Prostate gland (tissue), 2 donors: ENCODE measurements around the gene NOX5. TPM values are rescaled to one million over a fixed set of nuclear protein-coding genes. Genes with fewer than 3 reads are reported as not detected.

ENCODE experiments used
- DNase-seq: peaks from one replicate; pipeline ENCODE4 v3.0.0-alpha.2; 2019; ENCODE audit warnings: low spot score
- H3K27ac ChIP-seq, 2 donors: fragments of 200-600 bp; sonication (generic); 2 replicates each; pipeline ENCODE4 v1.5.1; 2017 to 2019
- H3K27me3 ChIP-seq: fragments of 200-600 bp; sonication (generic); replicated peaks from 2 replicates; pipeline ENCODE4 v1.5.1; 2019; ENCODE audit not compliant: insufficient read depth
- H3K36me3 ChIP-seq, 2 donors: fragments of 200-600 bp; sonication (generic); 1 replicate in 1 of 2; 2 replicates in 1 of 2; pipeline versions ENCODE4 v1.5.1 to v1.8.1; 2017 to 2019
- H3K4me1 ChIP-seq: fragments of 200-600 bp; sonication (generic); replicated peaks from 2 replicates; pipeline ENCODE4 v1.5.1; 2019
- H3K4me3 ChIP-seq, 2 donors: fragments of 200-600 bp; sonication (generic); 2 replicates each; pipeline ENCODE4 v1.5.1; 2017 to 2019
- H3K9me3 ChIP-seq: fragments of 200-600 bp; sonication (generic); 2 replicates; pipeline ENCODE4 v1.5.1; 2017
- CTCF ChIP-seq, 4 experiments: fragments of 200-600 bp in 2 of 4; fragments of 450-650 bp in 2 of 4; sonication (generic) in 2 of 4; IDR thresholded peaks; 1 replicate in 3 of 4; 2 replicates in 1 of 4; pipeline ENCODE4 v1.5.1; 2016 to 2019; ENCODE audit warnings: antibody characterized with exemption in 4 of 4, mild to moderate bottlenecking in 2 of 4, moderate library complexity in 2 of 4
- POLR2A ChIP-seq: fragments of 450-650 bp; IDR thresholded peaks from one replicate; pipeline ENCODE4 v1.6.1; 2016; ENCODE audit warnings: antibody characterized with exemption, mild to moderate bottlenecking
- POLR2AphosphoS5 ChIP-seq: sonication (generic); formaldehyde crosslinking; IDR thresholded peaks from one replicate; pipeline ENCODE4 v1.6.1; 2017; ENCODE audit warnings: antibody characterized with exemption
- WGBS: methylation state at CpG from one replicate; pipeline ENCODE4 v1.1.5; 2018; 5-methylcytosine and 5-hydroxymethylcytosine counted together
- intact Hi-C: fragments of 100-400 bp; cut with DNase I; formaldehyde crosslinking; loops from one replicate; pipeline ENCODE4 v1.14.2; 2022
- total RNA-seq, 2 donors: library from RNA; depleted of rRNA; stranded (reverse); fragments of >200 nt; gene quantifications; one replicate each; pipeline ENCODE4 v1.1.0, GENCODE V29; 2016

NOX5 gene
- total RNA-seq, 2 donors from 2014 or later, result 0.05 to 5.8 TPM

GRCh38 chr15:69081310-69082004, 67.0 kb downstream of the NOX5 start:
- no peak for TF ChIP-seq POLR2AphosphoS5
- no peak for TF ChIP-seq POLR2A
- no peak for TF ChIP-seq CTCF (IDR thresholded peaks at IDR 0.05)
- Histone ChIP-seq H3K36me3 (no peaks in the 10 kb centered on the region), H3K4me3 (no peak overlapping the region), H3K9me3 (no peaks in the 10 kb centered on the region), H3K27me3 (no peaks in the 10 kb centered on the region), H3K27ac (no peak overlapping the region), H3K4me1 (no peaks in the 10 kb centered on the region)
- intact Hi-C loops, result loop anchor here (5.0 kb wide), 1 partner anchor 46 kb away; no protein-coding TSS in a partner anchor
- WGBS, result 28% methylated on average over 10 of the region's 10 CpGs
- no peak for DNase-seq

- Histone ChIP-seq H3K9me3 (no peaks in the 10 kb centered on the region), H3K4me3 (no peak overlapping the region), H3K27ac (no peak overlapping the region), H3K27me3 (no peaks in the 10 kb centered on the region), H3K4me1 (no peaks in the 10 kb centered on the region), H3K36me3 (no peaks in the 10 kb centered on the region)
- DNase-seq, result no peak
- no peak for TF ChIP-seq POLR2AphosphoS5
- no peak for TF ChIP-seq POLR2A
- no peak for TF ChIP-seq CTCF (IDR thresholded peaks at IDR 0.05)
- WGBS, result 63% methylated on average over 3 of the region's 3 CpGs
- intact Hi-C loops, result loop anchor here (5.0 kb wide), 1 partner anchor 45 kb away; no protein-coding TSS in a partner anchor
Observed at GRCh38 chr15:69082021-69082502, 67.6 kb downstream of the NOX5 start.

GRCh38 chr15:69082554-69082953, 68.1 kb downstream of the NOX5 start:
- intact Hi-C loops, result loop anchor here (5.0 kb wide), 1 partner anchor 45 kb away; no protein-coding TSS in a partner anchor
- WGBS, result 51% methylated on average over 3 of the region's 3 CpGs
- DNase-seq, result no peak
- Histone ChIP-seq H3K9me3 (no peaks in the 10 kb centered on the region), H3K4me3 (no peak overlapping the region), H3K27me3 (no peaks in the 10 kb centered on the region), H3K4me1 (no peaks in the 10 kb centered on the region), H3K36me3 (no peaks in the 10 kb centered on the region), H3K27ac (no peak overlapping the region)
- TF ChIP-seq POLR2A (no peak), POLR2AphosphoS5 (no peak), CTCF (IDR thresholded peaks at IDR 0.05) (no peak)

GRCh38 chr15:69084404-69085030, 70.0 kb downstream of the NOX5 start:
- WGBS, result 96% methylated on average over 2 of the region's 2 CpGs

More at GRCh38 chr15:69084404-69085030, 70.0 kb downstream of the NOX5 start:
- Histone ChIP-seq H3K36me3 (no peaks in the 10 kb centered on the region), H3K27ac (no peak overlapping the region), H3K4me1 (no peaks in the 10 kb centered on the region), H3K9me3 (no peaks in the 10 kb centered on the region), H3K27me3 (no peaks in the 10 kb centered on the region), H3K4me3 (no peak overlapping the region)
- intact Hi-C loops, result loop anchor here (5.0 kb wide), 1 partner anchor 43 kb away; no protein-coding TSS in a partner anchor
- no peak for DNase-seq
- TF ChIP-seq POLR2A, result no peak
- no peak for TF ChIP-seq POLR2AphosphoS5
- TF ChIP-seq CTCF (IDR thresholded peaks at IDR 0.05), result no peak
